Embryonic facial prominence (tissue), 1 donor: ENCODE data around the gene DEAF1.
"Not testable (repeated sequence)": the region's sequence is repeated elsewhere in the genome, so short reads cannot be mapped to it uniquely, and the experiment has no call there.

Experiments used
- DNase-seq: peaks from one replicate; pipeline ENCODE4 v3.0.0-alpha.2; 2016; ENCODE audit errors: extremely low spot score

DEAF1 gene

DNA sequence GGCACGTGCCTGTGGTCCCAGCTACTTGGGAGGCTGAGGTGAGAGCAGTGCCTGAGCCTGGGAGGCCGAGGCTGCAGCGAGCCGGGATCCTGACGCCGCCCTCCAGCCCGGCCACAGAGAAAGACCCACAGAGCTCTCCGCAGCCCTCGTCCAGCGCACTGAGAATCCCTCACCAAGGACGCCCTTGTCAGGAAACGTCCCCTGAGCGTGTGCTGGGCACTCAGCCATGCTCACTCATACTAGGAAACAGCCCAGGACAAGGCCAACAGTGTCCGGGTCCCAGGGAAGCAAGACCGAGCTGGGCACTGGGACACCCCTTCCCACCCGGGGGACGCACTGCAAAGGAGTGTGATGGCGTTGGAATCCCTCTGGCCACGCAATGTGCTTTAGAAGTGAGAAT is 14.5 kb downstream of the DEAF1 start:
- no peak for DNase-seq

DNA sequence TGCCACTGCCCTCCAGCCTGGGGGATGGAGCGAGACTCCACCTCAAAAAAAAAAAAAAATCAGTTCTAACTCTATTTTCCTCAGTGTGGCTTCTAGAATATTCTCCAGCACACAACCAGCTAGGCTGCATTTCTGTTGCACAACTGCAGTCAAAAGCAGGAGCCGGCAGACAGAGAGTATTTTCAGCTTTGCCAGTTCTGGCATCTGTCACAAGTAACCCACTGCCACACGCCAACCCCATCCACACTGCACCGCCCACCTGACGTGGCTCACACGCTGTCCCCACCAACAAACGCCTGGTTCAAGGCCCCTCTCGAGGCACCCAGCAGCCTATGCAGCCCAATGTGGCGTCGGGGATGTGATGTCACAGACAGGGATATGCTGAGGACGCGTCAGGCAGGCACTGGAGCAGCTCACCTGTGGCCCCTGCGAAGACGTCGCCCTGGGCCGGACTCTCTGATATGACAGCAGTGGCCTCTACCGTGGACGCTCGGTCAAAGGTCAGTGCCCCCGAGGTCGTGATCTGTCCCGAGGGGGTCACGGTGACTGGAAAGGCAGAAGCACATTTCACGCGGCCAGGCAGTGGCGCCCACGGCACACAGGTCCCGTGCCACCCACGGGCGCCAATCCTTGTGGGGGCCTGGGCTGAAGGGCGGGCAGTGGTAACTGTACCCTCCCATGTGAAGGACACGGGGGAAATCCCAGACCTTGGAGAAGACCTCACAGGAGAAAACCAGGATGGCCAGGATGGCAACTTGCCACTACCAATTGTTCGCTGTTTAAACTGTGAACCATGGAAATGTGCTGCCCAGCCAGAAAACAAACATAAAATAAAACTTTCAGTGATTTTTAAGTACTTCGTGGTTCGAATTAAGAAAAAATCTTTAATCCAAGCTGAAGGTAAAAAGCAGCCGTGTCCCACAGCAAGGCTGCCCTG is 15.5 kb downstream of the DEAF1 start:
- DNase-seq = no peak

DNA sequence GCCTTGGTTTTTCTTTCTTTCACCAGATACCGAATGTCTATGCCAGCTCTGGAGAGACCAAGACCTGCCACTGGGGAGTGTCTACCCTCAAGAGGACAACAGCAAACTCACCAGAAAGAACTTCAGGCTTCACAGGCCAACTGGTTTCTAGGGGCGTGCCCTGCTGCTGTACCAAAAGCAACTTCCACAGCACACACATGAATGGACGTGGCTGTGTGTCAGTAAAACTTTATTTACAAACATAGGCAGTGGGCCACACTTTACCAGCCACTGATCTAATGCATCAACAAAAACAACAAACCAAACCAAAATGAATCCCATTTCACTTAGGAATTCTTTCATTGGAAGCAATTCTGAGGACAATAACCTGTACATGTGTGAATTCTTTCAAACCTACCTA is 16.7 kb downstream of the DEAF1 start:
- no peak for DNase-seq

DNA sequence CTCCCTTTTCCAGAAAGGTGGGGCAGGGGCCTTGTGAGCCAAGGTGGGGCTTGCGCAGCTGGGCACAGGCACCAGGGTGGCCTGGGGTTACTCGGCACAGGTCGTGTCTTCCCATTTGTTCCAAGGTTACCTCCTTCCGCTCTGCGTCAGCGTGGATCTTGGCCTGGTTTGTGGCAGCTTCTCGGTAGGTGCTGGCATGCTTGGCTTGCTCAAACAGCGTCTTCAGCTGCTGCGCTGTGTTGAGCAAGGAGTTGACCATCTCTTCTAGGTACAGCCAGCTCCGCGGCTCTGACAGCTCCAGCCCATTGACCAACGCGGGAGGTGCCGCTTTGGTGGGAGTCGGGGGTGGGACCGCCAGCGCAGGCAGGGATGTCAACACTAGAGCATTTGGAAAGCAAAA is 20.6 kb downstream of the DEAF1 start:
- no peak for DNase-seq

DNA sequence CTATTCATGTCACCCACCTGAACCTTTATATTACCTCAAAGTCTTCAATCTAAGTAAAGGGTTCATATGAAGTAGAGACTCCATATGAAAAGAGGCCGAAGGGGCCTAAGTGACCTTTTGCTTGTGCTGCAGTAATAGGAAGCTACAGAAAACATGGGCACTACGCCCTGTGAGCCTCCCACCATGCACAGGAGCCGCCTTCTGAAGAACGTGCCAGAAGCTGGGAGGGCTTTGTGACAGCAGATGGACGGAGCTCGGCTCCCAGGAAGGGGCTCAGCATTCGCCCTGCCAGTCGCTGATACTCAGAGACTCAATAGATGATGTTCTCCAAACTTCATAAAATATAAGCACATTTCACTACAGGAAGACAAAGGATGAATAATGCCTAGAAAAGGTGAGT is 21.2 kb downstream of the DEAF1 start:
- no peak for DNase-seq

DNA sequence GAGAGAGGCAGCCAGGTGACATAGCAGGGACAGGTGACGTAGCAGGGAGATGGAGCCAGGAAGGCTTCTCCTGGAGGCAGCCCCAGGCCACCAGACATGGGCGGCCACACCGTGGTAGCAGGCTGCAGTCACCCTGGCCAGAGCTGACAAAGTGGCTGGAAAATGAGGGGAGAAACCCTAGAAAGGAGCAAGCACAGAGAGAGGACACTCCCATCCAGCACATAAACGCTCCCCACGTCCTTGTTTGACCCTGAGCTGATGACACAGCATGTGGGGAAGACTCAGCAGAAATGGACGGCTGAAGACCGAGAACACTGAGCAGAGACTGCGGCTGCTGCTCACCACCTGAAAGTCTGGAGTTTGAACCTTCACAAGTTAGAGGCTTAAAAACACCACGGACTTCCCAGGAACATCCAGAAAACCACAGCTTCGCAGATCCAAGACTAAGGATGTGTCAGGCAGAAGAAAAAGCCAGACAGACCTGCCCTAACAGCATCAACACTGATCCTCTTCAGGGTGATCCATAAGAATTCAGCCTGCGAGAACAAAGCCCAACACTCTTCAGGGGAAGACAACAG is 29.2 kb downstream of the DEAF1 start:
- no peak for DNase-seq

DNA sequence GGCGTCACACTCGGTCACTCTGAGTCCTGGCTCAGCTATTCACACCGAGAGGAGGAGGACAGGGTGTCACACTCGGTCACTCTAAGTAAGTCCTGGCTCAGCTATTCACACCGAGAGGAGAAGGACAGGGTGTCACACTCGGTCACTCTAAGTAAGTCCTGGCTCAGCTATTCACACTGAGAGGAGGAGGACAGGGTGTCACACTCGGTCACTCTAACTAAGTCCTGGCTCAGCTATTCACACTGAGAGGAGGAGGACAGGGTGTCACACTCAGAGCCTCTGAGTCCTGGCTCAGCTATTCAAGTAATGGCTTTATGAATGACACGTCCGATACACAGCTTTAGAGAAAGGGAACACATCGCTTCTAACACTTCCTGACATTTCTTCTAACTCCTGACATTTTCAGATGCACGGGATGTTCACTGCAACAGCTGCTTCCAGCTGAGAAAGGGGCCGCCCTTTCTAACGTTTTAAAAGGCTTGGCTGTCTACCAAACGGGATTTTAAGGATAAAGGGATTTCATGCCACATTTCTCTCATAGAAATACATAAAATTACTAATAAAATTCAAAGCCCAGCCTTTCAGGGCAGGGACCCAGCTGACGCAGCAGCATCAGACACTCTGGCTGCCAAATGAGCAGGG is 29.8 kb downstream of the DEAF1 start:
- DNase-seq = no peak

DNA sequence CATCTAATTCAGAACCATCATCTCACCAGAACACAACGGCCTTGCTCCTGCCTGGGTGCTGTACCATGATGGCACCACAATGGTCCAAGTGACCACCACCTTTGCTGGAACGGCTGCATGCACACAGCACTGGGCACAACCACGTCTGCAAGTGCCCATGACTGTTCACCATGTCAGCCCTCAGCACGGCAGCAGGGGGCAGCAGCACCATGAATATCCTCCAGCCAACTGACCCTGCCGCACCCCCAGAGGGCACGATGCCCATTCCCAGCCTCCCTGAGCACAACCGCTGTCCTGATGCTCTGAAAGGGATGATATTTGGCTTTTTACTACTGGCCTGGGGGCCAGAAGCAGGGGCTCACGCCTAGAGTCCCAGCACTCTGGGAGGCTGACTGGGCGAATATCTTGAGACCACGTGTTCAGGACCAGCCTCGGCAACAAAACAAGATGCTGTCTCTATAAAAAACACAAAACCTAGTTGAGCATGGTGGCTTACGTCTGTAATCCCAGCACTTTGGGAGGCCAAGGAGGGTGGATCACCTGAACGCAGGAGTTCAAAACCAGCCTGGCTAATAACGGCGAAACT is 32.2 kb downstream of the DEAF1 start:
- DNase-seq = no peak

DNA sequence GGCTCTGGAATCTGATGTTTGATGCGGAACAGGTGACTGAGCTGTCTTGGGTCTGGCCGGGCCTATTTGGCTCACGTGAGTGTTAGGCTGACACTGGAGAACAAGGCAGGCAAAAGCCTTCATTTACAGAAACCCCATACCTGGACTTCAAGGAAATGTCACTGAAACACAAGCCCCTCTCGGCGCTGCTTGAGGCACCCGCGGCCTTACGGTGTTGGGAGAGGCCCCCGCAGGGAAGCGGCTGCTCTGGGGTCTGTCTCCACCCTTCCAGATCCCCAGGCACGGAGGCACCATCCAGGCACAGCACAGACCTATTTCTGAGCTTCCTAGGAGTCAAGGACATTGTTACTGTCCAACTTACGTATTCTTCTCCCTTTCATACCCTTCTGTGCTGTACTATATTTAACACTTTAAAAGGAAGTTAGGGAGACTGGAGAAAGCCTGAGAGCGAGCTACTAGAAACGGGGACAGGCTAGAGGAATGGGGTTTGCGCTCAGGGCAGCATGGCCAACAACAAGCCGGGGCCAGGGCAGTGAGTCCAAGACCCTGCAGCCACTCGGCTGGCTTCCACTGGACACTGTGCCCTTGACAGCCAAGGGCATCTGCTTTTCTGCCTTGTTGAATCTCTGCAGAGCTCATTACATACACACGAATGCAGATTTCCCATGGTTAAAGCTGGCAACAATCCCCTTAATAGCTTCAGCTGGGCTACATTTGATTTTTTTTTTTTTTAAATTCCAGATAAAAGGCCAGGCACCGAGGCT is 34.2 kb downstream of the DEAF1 start:
- DNase-seq = no peak

DNA sequence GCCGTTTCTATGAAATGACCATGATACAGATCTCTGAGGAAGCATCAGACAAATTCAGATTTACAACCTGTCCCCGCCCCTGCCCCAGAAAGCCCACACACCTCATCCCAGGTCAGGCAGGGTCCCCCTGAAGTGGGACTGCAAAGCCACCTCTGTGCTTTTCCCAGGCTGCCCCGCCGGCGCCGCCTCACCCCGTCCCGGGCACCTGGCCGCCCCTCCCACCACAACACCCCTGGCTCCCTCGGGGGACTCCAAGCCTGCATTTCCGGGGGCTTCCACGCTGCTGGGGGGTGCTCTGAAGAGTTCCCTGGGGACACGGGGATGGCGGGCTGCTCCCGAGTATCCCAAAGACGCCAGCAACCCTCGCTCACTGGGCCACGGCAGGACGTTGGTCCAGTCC is 34.7 kb downstream of the DEAF1 start:
- DNase-seq = no peak

DNA sequence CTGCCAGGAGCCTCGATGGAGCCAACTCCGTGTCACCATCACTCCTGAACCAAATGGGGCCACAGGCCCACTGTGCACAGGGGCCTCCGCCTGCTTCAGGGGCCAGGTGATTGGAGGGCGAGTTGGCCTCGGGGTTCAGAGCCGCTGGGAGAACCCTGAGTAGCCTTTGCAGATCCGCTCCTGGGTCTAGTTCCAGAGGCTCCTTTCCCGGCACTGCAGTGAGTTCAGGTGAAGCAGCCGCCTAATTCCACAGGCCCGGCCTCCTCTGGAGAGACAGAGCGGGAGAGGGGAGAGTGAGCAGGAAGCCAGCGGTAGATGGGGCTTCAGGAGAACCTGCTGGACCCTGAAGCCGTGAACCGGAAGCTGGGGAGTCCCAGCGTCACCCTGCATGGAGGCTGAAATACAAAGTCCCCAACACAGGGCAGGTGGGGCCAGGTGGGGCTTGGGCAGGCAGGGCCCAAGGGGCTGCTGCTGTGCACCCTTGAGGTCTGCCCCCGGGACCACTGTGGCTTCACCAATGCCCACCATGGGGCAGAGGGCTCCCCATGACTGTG is 35.4 kb downstream of the DEAF1 start:
- no peak for DNase-seq

DNA sequence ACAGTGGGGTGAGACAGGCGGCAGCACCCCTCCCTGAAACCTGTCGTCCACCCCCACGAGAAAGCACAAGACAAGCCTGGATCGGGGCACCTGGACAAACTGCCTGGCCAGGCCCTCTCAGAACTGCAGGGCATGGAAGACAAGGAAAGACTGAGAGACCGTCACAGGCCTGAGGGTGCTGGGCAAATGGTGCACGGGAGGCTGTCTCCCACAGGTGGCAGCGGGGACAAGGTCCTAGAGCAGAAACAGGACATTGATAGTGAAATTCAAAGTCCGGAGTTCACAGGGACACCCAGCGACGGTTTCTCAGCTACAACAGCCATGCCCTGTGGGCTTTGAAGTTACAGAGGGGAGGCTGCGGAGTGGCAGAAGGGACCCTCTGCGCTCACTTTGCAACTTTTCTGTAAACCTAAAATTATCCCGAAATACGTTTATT is 37.3 kb downstream of the DEAF1 start:
- DNase-seq = no peak

DNA sequence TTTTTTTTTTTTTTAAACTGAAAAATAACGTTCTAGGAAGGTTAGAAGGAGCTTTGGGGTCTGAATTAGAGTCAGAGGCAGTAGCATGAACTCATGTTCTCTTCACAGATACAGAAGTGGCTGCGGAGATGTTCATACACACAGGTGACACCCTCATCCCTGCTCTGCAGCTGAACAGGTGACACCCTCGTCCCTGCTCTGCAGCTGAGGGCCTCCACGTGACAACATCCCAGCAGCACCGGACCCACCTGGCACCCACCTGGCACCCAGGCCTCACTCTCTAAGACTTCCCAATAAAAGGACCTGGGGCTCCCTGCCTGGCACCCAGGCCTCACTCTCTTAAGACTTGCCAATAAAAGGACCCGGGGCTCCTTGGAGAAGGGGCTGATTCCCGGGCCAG is 38.2 kb downstream of the DEAF1 start:
- no peak for DNase-seq

DNA sequence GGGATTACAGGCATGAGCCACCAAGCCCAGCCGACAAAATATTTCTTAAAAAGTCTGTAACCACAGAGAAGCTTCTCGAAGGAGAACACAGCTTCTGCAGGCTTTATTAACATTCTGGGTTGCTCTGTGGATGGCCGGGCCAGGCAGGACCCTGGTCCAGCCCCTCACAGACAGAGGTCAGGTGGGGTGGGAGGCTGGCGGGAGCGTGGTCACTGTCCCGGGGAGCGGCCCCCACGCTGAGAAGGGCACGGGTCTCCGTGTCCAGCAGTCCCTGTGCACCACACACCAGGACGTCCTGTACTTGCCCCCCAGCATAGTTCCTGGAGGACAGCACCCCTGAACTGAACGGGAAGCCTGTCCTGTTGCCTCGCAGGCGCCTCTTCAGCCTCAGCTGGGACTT is 38.6 kb downstream of the DEAF1 start:
- DNase-seq = no peak

DNA sequence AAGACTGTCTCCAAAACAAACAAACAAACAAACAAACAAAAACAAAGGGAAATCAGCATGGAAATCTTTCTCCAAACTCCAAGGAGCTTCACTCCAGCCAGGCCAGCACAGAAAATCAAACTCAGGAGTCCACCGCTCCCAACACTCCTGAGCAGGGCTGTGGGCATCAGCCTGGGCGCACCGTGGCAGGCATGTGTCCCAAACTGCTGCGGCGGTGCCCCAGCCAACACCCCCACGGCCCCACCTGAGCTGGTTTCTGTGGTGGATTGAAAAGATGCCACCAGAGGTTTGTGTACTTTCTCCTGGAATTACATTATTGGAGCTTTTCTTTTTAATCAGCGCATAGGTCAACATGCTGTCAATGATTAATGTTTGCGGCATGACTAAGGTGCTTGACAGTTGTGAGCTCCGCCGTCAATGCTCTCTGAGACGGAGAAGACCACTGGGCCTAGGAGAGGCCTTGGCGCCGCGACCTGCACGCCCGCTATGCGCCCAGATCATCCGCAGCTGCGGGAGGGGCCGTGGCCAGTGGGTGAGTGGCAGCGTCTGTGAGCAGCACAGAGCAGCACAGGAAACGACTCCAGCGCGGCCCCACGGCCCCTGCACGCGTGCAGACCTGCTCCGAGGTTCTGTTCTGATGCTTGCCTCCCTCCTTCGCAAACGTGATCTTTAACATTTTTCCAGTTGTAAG is 39.8 kb downstream of the DEAF1 start:
- DNase-seq = no peak

DNA sequence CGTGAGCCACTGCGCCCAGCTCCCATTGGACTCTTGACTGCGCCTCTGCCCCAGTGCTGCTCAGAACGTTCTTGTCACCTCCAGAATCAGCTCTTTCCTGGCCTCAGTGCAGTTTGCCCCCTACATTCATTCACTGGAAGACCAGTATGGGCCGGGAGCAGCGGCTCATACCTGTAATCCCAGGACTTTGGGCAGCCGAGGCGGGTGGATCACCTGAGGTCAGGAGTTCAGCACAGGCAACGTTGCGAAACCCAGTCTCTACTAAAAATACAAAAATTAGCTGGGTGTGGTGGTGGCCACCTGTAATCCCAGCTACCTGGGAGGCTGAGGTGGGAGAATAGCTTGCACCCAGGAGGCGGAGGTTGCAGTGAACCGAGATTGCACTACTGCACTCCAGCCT is 40.6 kb downstream of the DEAF1 start:
- not testable (repeated sequence) for DNase-seq

DNA sequence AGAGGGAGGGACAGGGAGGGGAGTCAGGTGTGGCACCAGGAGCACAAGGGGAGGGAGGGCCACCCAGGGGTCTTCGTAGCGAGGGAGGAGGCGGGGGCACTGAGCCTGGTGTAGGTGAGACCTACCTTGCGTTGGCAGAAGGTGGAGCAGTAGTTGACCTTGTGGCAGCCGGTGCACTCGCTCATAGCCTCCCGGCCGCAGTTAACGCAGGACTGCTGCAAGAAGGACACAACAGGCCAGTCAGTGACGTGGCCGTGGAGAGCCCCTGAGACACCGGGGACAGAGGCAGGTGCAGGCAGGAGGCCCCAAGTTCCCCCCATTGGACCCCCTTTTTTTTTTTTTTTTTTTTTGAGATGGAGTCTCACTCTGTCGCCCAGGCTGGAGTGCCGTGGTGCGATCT is 41.2 kb downstream of the DEAF1 start:
- no peak for DNase-seq

DNA sequence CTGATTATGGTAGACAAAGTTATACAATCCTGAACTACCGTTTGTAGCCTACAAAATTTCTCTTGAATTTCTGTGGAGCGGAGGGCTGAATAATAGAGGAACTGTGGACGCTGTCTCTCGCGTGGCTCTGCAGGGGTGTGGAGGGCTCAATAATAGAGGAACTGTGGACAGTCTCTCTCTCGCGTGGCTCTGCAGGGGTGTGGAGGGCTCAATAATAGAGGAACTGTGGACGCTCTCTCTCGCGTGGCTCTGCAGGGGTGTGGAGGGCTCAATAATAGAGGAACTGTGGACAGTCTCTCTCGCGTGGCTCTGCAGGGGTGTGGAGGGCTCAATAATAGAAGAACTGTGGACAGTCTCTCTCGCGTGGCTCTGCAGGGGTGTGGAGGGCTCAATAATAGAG is 41.9 kb downstream of the DEAF1 start:
- DNase-seq = not testable (repeated sequence)

DNA sequence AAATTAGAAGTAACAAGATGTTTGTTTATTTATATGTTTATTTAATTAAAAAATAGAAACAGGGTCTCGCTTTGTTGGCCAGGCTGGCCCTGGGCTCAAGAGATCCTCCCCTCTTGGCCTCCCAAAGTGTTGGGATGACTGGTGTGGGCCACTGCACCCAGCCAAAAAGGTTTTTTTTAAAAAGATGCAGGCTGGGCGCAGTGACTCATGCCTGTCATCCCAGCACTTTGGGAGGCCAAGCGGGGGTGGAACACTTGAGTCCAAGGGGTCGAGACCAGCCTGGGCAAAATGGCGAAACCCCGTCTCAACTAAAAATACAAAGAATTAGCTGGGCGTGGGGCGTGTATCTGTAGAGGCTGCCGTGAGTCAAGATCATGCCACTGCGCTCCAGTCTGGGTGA is 44.5 kb downstream of the DEAF1 start:
- DNase-seq = no peak

DNA sequence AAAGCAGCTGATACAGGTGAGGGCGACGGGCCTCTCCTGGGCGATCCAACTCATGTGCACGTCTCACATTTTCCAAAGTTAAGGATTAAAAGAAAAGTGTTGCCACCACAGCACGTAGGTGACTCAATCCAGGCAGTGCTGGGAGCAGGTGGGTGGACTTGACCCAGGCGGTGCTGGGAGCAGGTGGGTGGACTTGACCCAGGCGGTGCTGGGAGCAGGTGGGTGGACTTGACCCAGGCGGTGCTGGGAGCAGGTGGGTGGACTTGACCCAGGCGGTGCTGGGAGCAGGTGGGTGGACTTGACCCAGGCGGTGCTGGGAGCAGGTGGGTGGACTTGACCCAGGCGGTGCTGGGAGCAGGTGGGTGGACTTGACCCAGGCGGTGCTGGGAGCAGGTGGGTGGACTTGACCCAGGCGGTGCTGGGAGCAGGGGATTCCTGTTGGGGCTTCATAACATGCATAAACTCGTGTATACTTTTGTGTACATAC is 47.3 kb downstream of the DEAF1 start:
- not testable (repeated sequence) for DNase-seq

DNA sequence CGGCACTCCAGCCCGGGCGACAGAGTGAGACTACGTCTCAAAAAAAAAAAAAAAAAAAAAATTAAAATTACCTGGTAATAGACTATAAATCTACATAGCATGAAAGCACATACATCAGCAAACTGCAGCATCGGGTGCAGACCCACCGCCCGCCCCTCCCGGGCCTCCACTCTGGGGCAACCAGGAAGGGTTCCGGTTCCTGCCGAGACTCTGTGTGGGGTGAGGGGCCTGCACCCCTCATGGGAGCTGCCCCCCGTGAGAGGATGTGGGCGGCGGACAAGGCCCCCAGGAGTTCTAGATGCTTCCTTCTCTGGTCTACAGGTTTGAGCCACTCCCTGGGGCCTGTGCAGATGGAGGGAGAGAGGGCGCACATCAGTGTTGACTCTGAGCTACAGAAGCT is 48.8 kb downstream of the DEAF1 start:
- DNase-seq = no peak
